K562 (cell line): Measurements from ENCODE around the gene TEX261. TPM values are rescaled to one million over a fixed set of nuclear protein-coding genes. Genes with fewer than 3 reads are reported as not detected.

Source experiments
- ATAC-seq: fragments of 200-7000 bp; cut with Tn5 transposase; 3 replicates; pipeline ENCODE4 v1.9.1; 2020; ENCODE audit warnings: moderate library complexity
- BruUV-seq: library from RNA; stranded (reverse); fragments of 400-500 nt; replicated peaks from 2 replicates; lab custom pipeline; 2021; lab: Mats Ljungman, UMichigan
- CTCF ChIA-PET: fragments of 300-600 bp; formaldehyde crosslinking; extraction: SDS; loops from one replicate; lab custom pipeline; 2021; ENCODE audit warnings: low intra/inter-chr PET ratio; lab: Yijun Ruan, JAX
- POLR2A ChIA-PET: fragments of 300-600, 350-650 bp; sonication (Branson Sonifier 250); formaldehyde crosslinking; extraction: SDS; loops from one replicate; lab custom pipeline; 2021; ENCODE audit warnings: antibody characterized with exemption, inconsistent platforms; lab: Yijun Ruan, JAX
- DNase-seq, 4 experiments: peaks; one replicate each; pipeline versions ENCODE4 v3.0.0 to v3.0.0-alpha.2; 2011 to 2018; ENCODE audit warnings: low spot score in 3 of 4, mixed read lengths in 3 of 4; ENCODE audit errors: extremely low read depth in 1 of 4
- FAIRE-seq: peaks from 2 replicates; lab custom pipeline; 2011; peaks lifted over from hg19 to GRCh38; lab: Jason Lieb, UNC
- H2AFZ ChIP-seq: 2 replicates; pipeline ENCODE4 v1.6.0; 2011; ENCODE audit warnings: low read depth, low read length, control low read depth, inconsistent platforms
- H3K27ac ChIP-seq: fragments of 200-600 bp; 3 replicates; pipeline ENCODE4 v1.8.0; 2011; ENCODE audit warnings: low read depth, mild to moderate bottlenecking, control low read depth, inconsistent platforms, low read length, moderate library complexity, mixed read lengths; ENCODE audit errors: extremely low read depth
- H3K27me3 ChIP-seq, 2 experiments: fragments of 300-600 bp in 1 of 2; 2 replicates in 1 of 2; 3 replicates in 1 of 2; pipeline versions ENCODE4 v1.6.0 to v1.8.0; 2011; ENCODE audit warnings: inconsistent platforms in 2 of 2, low read length in 2 of 2, mild to moderate bottlenecking in 1 of 2, mixed read lengths in 1 of 2, moderate library complexity in 1 of 2; ENCODE audit not compliant: control insufficient read depth in 2 of 2, insufficient read depth in 2 of 2
- H3K36me3 ChIP-seq: fragments of 300-600 bp; 3 replicates; pipeline ENCODE4 v1.8.0; 2011; ENCODE audit warnings: mild to moderate bottlenecking, low read length, inconsistent platforms; ENCODE audit not compliant: control insufficient read depth, insufficient read depth
- H3K4me1 ChIP-seq, 2 experiments: fragments of 200-600 bp in 1 of 2; replicated peaks in 1 of 2; 2 replicates in 1 of 2; 3 replicates in 1 of 2; pipeline versions ENCODE4 v1.5.1 to v1.8.0; 2011; ENCODE audit warnings: inconsistent platforms in 2 of 2, low read length in 2 of 2, mild to moderate bottlenecking in 1 of 2, mixed read lengths in 1 of 2, moderate library complexity in 1 of 2; ENCODE audit not compliant: control insufficient read depth in 2 of 2, insufficient read depth in 2 of 2
- H3K4me2 ChIP-seq: 2 replicates; pipeline ENCODE4 v1.6.1; 2011; ENCODE audit warnings: low read length, control low read depth, inconsistent platforms, mixed read lengths; ENCODE audit not compliant: insufficient read depth
- H3K4me3 ChIP-seq: fragments of 200-600 bp; sonication (generic), shearing (Covaris generic); 2 replicates; pipeline ENCODE4 v1.5.1; 2016; ENCODE audit warnings: control low read depth, inconsistent platforms
- H3K79me2 ChIP-seq: fragments of 200-600 bp; 3 replicates; pipeline ENCODE4 v1.8.0; 2011; ENCODE audit warnings: low read length, inconsistent platforms; ENCODE audit not compliant: control insufficient read depth, insufficient read depth
- H3K9ac ChIP-seq, 2 experiments: 2 replicates each; pipeline versions ENCODE4 v1.6.0 to v1.6.1; 2011; ENCODE audit warnings: low read depth in 2 of 2, low read length in 2 of 2, control low read depth in 1 of 2, inconsistent platforms in 1 of 2, mild to moderate bottlenecking in 1 of 2, mixed read lengths in 1 of 2; ENCODE audit not compliant: insufficient read depth in 1 of 2
- H3K9me1 ChIP-seq: one replicate; pipeline ENCODE4 v1.6.0; 2011; ENCODE audit warnings: inconsistent platforms, mild to moderate bottlenecking, low read length, moderate library complexity; ENCODE audit not compliant: control insufficient read depth, insufficient read depth
- H3K9me3 ChIP-seq: replicated peaks from 2 replicates; pipeline ENCODE4 v1.5.1; 2011; ENCODE audit warnings: low read depth, low read length, inconsistent platforms; ENCODE audit not compliant: control insufficient read depth, insufficient read depth
- H4K20me1 ChIP-seq: replicated peaks from 2 replicates; pipeline ENCODE4 v1.6.1; 2011; ENCODE audit warnings: low read length, inconsistent platforms, mixed read lengths; ENCODE audit not compliant: control insufficient read depth, insufficient read depth
- CREB3L1 ChIP-seq: fragments of 450-650 bp; IDR thresholded peaks from 2 replicates; pipeline ENCODE4 v1.6.1; 2014; ENCODE audit warnings: low read depth, mild to moderate bottlenecking, moderate library complexity, borderline replicate concordance
- HDAC6 ChIP-seq: IDR thresholded peaks from 2 replicates; pipeline ENCODE4 v1.6.1; 2012; ENCODE audit warnings: low read depth, mild to moderate bottlenecking, control low read depth, inconsistent platforms, low read length, moderate library complexity
- HDGF ChIP-seq: fragments of 450-650 bp; IDR thresholded peaks from 2 replicates; pipeline ENCODE4 v1.6.1; 2016
- KDM4B ChIP-seq, 2 experiments: fragments of 450-650 bp in 1 of 2; sonication (generic) in 1 of 2; IDR thresholded peaks; 2 replicates each; pipeline ENCODE4 v1.6.1; 2016 to 2017; ENCODE audit warnings: borderline replicate concordance in 2 of 2, antibody characterized with exemption in 1 of 2, low read depth in 1 of 2, mild to moderate bottlenecking in 1 of 2
- MGA ChIP-seq: fragments of 450-650 bp; IDR thresholded peaks from 2 replicates; pipeline ENCODE4 v1.6.1; 2016; ENCODE audit warnings: mild to moderate bottlenecking, moderate library complexity
- NCOA6 ChIP-seq: fragments of 450-650 bp; IDR thresholded peaks from 2 replicates; pipeline ENCODE4 v1.6.1; 2017; ENCODE audit warnings: mild to moderate bottlenecking
- NFATC3 ChIP-seq: fragments of 450-650 bp; IDR thresholded peaks from 2 replicates; pipeline ENCODE4 v1.6.1; 2017; ENCODE audit warnings: mild to moderate bottlenecking
- TGIF2 ChIP-seq: sonication (generic); formaldehyde crosslinking; IDR thresholded peaks from 2 replicates; pipeline ENCODE4 v1.8.1; 2022; ENCODE audit warnings: mild to moderate bottlenecking, missing genetic modification reagents, moderate library complexity
- ZNF311 ChIP-seq: fragments of 250-450 bp; sonication (Bioruptor Pico); IDR thresholded peaks from 2 replicates; pipeline ENCODE4 v1.4.0; 2020; ENCODE audit warnings: mild to moderate bottlenecking, moderate library complexity
- ZNF785 ChIP-seq: fragments of 250-450 bp; sonication (Bioruptor Pico); IDR thresholded peaks from 2 replicates; pipeline ENCODE4 v1.4.0; 2020; ENCODE audit warnings: mild to moderate bottlenecking
- WGBS: fragments of 100-300 bp; shearing (Covaris generic); methylation state at CpG from one replicate; pipeline ENCODE4 v1.1.6; 2016; ENCODE audit warnings: low coverage, mixed read lengths; ENCODE audit not compliant: insufficient coverage; ENCODE audit errors: missing lambda C conversion rate; 5-methylcytosine and 5-hydroxymethylcytosine counted together
- in situ Hi-C: fragments of 300-500 bp; cut with MboI; formaldehyde crosslinking; loops from 4 replicates; pipeline ENCODE4 v1.15.0; 2018; ENCODE audit warnings: inconsistent platforms, mixed read lengths
- intact Hi-C: fragments of 100-400 bp; cut with micrococcal nuclease; formaldehyde crosslinking; loops from 2 replicates; pipeline ENCODE4 v1.14.2; 2022
- polyA plus RNA-seq, 8 experiments: library from polyadenylated mRNA; depleted of rRNA in 4 of 8; stranded (reverse) in 5 of 8; unstranded in 3 of 8; fragments of >200 nt; fragmentation: Nextera tagmentation in 2 of 8; fragmentation: Illumina TruSeq in 1 of 8; extraction: Ambion mirVana in 2 of 8; extraction: Trizol in 1 of 8; gene quantifications; 2 replicates each; pipeline versions ENCODE4 v1.2.1 to v1.2.3, GENCODE V29; 2011 to 2014; ENCODE audit warnings: inconsistent platforms in 1 of 8, missing spikeins in 1 of 8
- total RNA-seq, 7 experiments: library from RNA; depleted of rRNA in 6 of 7; stranded (reverse); fragments of >200 nt in 6 of 7; fragmentation: Illumina TruSeq in 2 of 7; extraction: Trizol in 2 of 7; gene quantifications; 2 replicates each; pipeline versions ENCODE4 v1.2.1 to v1.2.3, GENCODE V29; 2011 to 2021; ENCODE audit warnings: low replicate concordance in 1 of 7

TEX261 gene
- total and polyA plus RNA-seq, 9 of the 15 experiments (the other 6 are each of a cell fraction or from before 2014, with no cell fraction given): 11.9 to 110 (median 51.9) TPM

GRCh38 chr2:70988151-70988550 lies 6.5 kb downstream of the TEX261 start:
- Histone ChIP-seq H3K9me3 (no peaks in the 10 kb centered on the region; the same call in 1 of the 2 replicates), H3K36me3 (peaks cover 71% of the 10 kb centered on the region), H3K27me3 (no peaks in the 10 kb centered on the region), H3K27ac (no peak overlapping the region)
- CTCF ChIA-PET: no interaction called here
- TF ChIP-seq MGA: no peak
- no peak for TF ChIP-seq NCOA6
- no peak for TF ChIP-seq HDGF
- no peak for TF ChIP-seq HDAC6
- no peak for TF ChIP-seq ZNF311 (CRISPR knock-in tag)
- TF ChIP-seq ZNF785 (CRISPR knock-in tag): no peak
- no peak for TF ChIP-seq CREB3L1
- no peak for TF ChIP-seq KDM4B (IDR thresholded peaks at IDR 0.05; ENCODE audit: borderline replicate concordance in 2 of 2, low read depth in 1 of 2)
- TF ChIP-seq NFATC3: no peak
- TF ChIP-seq TGIF2: no peak
- TF ChIP-seq, all 486 proteins: peak for 0
- Histone ChIP-seq H2AFZ (no peak overlapping the region), H3K9me1 (no peaks in the 10 kb centered on the region), H3K4me3 (no peak overlapping the region), H3K4me1 (peaks cover 4 to 11% of the 10 kb centered on the region in 2 experiments; a peak in 4 of 5 replicates), H3K4me2 (no peak overlapping the region), H3K9ac (no peak overlapping the region; a peak in 1 of 4 replicates), H3K79me2 (peaks cover 5% of the 10 kb centered on the region), H4K20me1 (0 out of 2 replicates have a peak, but pooled peaks cover 3% of the 10 kb centered on the region)
- no TSS peak for BruUV-seq
- FAIRE-seq (no peak), DNase-seq (peak in 1 of 4 experiments; percentile 3), ATAC-seq (no peak)
- intact Hi-C loops (no loop called here), in situ Hi-C loops (no loop called here)
- POLR2A ChIA-PET: no interaction called here
- WGBS: 89% methylated on average over 3 of the region's 4 CpGs
